GM19438 (cell line): ENCODE data around the gene VPS25.
"Not testable (repeated sequence)": the region's sequence is repeated elsewhere in the genome, so short reads cannot be mapped to it uniquely, and the experiment has no call there.

Source experiments
- ATAC-seq: cut with Tn5 transposase; IDR thresholded peaks from one replicate; pipeline ENCODE4 v1.9.1; 2021; ENCODE audit warnings: low read depth; ENCODE audit not compliant: unreplicated experiment

VPS25 gene

DNA sequence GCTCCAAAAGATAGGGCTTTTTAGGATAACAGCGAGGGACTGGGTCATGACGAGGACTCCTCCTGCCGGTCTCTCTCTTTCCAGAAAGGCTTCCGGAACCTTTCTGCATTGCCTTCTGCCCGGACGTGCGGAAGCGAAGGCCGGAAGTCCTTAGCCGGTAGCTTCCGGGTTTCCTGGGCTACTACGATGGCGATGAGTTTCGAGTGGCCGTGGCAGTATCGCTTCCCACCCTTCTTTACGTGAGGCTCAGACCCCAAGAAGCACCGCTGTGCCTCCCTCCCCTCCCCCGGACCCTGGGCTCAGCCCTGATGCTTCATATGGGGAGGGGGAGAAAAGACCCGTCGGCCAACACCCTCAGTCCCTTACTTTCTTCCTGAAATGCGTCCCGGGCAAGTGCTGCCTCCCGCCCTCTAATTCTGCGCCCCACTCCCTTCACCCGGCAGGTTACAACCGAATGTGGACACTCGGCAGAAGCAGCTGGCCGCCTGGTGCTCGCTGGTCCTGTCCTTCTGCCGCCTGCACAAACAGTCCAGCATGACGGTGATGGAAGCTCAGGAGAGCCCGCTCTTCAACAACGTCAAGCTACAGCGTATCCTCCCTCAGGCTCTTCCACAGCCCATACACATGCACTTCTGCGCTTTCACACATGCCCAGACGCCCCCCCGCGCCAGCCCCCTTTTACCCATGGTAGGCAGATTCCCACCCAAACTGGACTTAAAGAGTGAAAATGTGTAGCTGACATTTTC lies at the start of gene VPS25:
Gene VPS25, plus strand, starts transcription at position 160 of the 746 bp plus-strand sequence. Its CDS starts 27 bp downstream, at position 187.
- no peak for ATAC-seq

DNA sequence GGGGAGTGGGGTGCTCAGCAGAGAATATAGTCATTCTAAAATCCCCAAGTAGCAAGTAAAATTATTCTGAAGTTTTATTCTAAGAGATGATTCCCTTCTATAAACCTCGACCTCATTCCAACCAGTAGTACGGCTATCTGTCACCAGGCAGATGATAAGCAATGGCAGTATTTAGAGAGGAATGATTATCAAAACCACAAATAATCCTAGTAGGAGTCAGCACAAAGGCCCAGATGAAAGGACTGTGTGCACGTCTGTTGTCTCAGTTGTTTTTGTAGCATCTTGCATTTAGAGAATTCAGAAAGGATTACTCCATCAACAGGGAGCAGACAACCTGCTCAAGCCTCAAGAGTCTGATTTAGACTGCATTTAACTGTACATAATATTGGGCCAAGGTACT lies 49.6 kb upstream of the VPS25 start:
- ATAC-seq: no peak

DNA sequence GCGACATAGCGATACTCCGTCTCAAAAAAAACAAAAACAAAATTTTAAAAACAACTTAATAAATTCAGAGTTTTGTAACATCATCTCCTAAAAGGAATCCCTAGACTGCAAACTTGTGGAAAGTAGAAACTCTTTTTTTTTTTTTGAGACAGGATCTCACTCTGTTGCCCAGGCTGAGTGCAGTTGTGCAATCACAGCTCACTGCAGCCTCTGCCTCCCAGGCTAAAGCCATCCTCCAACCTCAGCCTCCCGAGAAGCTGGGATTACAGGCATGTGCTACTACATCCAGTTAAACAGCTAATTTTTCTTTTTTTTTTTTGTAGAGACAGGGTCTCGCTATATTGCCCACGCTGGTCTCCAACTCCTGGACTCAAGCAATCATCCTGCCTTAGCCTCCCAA lies 48.1 kb upstream of the VPS25 start:
- no peak for ATAC-seq

DNA sequence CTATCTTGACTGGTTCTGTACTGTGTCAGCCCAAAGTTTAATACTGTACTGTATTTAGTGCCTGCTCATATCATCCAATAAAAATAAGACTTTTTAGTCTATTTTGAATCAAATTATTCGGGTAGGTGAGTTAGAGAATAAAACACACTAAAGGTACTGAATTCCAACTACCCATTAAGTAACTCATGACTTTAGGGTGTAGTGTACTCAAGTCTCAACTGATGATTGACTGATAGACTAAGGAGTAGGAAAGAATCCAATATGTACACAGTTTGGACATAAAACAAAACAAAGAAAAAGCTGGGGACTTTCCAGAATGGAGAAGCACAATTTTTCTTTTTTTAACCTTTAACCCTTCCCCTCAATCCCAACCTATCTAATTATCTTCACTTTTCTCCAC lies 32.5 kb upstream of the VPS25 start:
- ATAC-seq: no peak

DNA sequence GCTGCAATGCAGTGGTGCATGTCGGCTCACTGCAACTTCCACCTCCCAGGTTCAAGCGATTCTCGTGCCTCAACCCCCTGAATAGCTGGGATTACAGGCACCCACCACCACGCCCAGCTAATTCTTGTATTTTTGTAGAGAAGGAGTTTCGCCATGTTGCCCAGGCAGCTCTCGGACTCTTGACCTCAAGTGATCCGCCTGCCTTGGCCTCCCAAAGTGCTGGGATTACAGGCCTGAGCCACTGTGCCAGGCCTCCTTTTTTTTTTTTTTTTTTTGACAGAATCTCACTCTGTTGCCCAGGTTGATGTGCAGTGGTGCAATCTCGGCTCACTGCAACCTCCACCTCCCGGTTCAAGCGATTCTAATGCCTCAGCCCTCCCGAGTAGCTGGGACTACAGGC lies 30.3 kb upstream of the VPS25 start:
- not testable (repeated sequence) for ATAC-seq

DNA sequence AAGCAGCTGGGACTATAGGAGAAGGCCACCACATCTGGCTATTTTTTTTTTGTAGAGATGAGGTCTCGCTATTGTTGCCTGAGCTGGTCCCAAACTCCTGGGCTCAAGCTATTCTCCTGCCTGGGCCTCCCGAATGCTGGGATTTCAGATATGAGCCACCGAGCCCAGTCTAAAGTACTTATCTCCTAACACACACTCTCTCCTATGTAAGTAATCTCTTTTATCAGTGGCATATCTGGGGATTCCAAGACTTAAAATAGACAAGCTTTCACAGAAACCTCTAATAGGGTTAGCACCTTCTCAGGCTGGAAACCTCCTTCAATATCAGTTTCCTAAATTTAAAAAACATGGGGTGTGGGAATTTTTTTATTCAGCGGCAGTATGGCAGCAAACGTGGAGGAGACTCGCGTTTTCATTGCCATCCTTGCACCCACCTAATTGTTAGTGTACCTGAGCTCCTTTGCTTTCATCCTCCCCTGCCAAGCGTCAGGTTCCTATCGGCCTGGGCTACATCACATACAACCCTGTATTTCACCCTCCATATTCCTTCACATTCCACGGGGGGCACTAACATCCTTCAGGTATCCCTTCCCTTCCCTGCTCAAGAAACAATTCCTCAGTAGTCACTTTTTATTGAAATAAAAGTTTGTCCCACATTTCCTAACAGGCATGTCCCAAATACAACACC lies 29.5 kb upstream of the VPS25 start:
- no peak for ATAC-seq

DNA sequence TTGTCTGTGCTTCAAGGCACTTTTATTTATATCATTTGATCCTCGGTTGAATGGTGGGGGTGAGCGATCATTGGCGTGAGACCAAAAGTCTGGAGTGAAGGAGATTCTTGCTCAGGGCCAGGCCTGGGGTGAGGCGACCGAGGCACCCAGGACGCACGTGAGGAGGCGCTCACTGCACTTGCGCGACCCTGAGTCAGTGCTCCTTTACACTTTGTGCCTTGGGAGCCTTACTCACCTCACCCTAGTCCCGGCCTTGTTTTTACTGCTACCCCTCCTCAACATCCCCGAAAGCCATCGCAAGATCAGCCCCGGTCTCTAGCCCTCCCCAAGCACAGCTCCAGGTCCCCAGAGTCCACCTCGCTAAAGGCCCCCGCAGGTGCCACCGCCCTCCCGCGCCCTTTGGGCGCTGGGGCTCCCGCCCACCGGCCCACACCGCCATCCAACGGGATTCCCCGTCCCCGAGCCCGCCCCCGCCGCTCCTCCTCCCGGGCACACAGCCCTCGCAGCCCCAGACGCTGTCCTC lies 28.9 kb upstream of the VPS25 start:
- peak; percentile 61 for ATAC-seq

DNA sequence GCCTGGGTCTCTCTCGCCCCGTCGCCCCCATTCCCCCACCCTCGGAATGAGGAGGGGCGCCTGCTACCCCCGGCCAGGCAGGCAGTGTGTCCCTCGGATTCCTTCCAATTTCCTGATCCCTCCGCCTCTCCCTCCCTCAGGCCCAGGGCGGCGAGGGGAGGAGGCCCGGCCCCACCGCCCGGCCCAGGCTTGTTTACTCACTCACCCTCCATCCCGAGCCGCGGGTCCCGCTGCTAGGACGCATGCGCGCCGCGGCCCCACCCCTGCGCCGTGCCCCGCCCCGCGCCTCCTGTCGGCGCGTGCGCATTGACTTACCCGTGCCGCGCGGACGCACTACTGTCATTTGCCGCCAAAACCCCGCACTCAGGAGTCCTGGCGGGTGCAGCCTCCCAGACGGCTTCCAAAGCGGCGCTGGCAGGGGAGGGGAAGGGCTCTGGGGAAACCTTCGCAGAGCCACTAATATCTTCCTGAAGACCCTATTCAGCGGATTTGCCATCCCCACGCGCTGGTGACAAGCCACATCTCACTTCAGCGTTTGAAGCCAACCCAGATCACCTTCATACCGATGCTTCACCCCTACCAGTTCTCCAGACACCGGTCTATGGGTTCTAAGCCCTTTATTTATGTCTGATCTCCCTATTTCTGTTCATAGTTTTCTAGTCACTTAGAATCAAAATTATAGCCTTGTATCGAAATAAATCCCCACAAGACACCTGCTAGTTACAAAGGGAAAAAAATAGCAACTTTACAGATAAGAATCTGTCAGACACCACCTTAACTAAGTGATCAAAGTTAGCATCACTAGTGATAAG lies 28.2 kb upstream of the VPS25 start, which contains the start of gene EZH1:
Gene EZH1, minus strand, starts transcription at position 235 of the 812 bp plus-strand sequence. CDS start 16,099 bp downstream, outside the sequence.
- peak; percentile 72 for ATAC-seq

DNA sequence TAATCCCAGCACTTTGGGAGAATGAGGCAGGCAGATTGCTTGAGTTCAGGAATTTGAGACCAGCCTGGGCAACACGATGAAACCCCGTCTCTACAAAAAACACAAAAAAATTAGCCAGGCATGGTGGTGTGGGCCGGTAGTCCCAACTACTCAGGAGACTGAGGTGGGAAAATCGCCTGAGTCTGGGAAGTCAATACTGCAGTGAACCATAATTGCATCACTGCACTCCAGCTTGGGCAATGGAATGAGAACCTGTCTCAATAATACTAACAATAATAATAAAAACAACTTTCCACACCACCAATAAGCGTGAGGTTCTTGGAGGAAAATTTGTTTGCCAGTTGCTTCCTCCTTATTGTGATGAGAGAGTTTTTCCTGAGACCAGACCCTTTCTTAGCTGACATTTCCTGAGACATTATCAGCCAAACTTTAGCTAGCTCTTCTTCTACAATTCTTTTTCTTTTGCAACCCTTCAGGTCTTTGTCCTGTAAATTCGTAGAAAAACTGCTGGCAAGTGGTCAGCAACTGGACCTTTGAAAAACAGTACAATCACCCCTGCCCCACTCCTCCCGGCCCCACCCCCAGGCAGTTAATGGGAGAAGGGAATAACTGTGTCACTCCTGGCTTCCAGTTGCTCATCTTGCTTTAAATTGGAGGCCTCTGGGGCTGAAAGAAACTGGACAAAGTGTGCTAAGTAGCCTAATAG lies 24.9 kb upstream of the VPS25 start:
- no peak for ATAC-seq

DNA sequence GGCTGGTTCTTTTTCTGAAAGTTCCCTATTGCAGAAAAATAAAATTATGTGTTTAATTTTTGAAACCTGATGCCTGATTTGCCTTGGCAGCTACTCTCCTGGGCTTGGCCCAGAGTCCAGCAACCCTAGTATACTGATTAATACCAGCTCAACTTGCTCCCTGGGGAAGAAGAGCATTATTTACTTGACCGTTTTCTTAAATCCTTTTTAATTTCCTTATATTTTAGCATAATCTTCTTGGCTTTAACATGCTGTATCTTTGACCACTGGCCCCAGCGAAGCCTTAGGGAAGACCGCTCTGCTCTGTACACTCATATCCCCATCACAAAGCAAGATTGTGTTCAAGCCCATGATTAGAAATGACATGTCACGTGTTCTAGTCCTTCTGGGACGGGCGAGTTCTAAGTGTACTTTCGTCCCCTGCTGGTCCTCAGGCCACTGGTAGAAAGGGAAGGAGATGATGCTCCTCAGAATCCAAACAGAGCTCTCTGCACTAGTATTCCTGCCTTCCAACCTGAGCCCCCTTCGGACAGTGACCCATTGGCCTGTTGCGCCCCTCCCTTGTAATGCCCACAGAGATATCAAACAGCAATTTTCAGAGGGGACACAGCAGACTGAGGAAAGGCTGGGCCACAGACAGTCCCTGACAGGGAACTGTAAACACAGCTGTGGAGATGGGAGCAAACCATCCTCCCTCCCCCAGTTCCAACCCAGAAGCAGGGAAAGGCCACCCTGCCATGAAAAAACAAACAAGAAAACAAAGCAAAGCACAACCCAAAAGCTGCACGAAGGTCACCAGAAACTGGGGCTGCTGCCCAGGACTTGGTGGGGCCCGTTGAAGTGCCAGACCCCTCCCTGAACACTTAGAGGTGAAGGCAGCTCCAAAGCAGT lies 24.1 kb upstream of the VPS25 start:
- no peak for ATAC-seq

DNA sequence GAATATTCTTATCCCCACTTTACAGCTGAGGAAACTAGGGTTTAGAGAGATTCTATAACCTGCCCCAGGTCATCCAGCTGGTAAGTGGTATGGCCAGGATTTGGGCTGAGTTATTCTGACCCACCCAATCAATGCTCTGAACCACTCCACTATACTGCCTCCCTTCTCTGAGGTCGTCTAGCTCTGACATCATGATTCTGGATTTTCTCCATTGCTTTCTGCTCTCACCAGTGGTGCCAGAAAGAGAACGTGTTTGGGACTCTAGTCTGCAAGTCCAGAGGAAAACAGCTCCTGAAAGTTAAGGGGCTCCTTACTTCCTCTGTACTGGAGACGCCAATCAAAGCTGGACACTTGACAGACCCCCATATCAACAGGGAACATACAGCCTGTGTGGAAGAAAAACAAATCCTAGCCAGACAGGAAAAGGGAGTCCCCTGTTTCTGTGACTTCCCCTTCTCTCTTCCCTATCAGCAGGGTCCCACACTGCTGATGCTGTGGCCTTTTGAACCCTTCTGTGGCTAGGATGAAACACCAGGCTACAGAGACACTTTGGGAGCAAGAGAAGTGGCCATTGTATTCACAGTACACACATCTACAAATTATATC lies 22.4 kb upstream of the VPS25 start:
- no peak for ATAC-seq

DNA sequence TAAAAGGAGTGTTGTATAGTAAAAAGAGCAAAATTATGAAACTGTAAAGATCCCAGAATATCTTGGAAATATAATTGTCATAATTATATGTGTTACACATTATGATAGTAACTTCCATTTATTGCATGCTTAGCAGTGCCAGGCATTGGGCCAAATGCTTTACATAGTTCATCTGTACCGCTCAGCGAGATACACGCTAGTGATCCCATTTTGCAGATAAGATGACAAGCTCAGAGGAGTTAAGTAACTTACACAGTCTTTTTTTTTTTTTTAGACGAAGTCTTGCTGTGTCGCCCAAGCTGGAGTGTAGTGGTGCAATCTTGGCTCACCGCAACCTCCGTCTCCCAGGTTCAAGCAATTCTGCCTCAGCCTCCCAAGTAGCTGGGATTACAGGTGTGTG lies 21.6 kb upstream of the VPS25 start:
- ATAC-seq: no peak

DNA sequence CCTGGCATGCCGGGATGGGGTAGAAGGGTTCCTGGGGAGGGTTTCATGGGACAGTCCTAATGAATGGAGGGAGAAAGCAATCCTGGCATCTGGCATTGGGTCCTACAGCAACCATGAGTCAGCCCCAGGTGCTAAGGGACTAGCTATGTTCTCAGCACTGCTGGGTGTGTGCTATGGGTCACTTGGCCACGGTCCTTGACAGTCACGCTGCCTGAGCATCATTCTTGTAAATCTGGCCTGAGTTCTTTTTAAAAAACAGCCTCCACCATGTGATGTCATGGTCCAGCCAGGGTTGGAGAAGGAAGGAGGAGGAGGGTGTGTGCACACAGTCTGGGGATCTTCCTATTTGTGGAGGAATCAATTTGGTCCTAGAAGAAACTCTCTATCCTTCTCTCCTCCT lies 18.5 kb upstream of the VPS25 start:
- no peak for ATAC-seq

DNA sequence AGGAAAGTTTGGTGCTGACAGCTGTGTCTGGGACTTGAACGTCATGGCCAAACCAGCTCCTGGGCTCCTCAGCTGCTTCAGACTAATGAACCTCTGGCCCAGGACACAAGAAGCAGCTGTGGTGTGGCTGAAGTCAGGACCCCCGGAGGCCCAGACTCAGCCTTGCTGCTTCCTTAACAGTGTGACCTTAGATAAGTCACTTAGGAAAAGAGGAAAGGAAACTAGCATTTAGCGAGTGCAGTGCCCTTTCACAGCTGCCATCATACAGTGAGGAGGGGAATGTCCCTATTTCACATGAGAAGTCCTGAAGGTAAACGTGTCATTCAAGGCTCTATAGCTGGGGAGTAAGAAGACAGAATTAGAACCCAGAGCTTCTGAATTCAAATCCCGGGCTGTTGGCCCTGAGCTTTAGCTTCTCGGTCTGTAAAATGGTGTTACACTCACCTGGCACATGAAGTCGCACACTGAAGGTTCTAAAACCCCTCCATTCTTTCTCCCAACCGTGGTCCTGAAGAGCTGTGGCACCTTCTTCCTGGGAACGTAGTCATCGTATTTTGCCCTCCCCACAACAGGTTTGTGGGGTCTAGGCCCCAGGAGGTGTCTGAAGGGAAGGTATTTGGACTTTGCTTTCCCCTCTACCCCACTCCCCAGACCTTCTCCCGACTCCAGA lies 13.1 kb upstream of the VPS25 start:
- no peak for ATAC-seq

DNA sequence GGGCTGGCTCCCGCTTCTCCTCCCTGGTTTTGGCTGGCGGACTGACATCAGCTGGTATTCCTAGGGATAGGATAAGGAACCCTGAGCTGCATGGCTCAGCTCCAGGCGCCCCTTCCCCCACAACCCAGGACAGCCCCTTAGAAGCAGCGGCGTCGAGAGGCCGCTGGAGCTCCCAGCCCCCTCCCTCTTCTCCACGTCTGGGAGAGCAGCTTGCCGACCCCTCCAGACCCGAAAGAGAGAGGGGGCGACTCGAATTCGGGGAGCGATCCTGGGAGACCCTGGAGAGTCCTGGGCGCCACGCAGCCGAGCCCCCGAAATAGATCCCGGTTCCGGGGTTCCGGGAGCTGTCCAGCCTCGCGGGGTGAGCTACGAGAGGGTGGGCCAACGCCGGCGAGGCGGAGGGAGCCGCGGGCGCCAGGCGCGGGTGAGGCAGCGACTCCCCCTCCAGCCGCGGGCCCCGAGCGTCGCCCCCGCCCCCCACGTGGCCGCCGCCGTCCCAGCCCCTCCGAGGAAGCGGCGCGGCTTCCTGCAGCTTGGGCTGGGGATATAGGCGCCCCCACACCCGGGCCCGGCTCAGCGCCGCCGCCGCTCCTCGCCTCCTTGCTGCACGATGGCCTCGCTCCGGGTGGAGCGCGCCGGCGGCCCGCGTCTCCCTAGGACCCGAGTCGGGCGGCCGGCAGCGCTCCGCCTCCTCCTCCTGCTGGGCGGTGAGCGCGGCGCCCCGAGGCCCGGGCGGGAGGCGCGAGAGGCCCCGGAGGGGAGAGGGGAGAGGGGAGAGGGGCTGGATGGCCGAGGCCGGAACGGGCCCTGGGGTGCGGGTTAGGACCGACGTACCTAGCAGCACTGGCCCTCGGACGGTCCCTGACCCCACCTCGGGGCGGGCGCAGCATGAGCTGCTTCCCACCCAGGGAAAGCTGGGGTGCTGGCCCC lies 12.3 kb upstream of the VPS25 start, which contains the start of gene RAMP2:
Gene RAMP2, plus strand, starts transcription at position 576 of the 930 bp plus-strand sequence. Its CDS starts 35 bp downstream, at position 611.
- no peak for ATAC-seq

DNA sequence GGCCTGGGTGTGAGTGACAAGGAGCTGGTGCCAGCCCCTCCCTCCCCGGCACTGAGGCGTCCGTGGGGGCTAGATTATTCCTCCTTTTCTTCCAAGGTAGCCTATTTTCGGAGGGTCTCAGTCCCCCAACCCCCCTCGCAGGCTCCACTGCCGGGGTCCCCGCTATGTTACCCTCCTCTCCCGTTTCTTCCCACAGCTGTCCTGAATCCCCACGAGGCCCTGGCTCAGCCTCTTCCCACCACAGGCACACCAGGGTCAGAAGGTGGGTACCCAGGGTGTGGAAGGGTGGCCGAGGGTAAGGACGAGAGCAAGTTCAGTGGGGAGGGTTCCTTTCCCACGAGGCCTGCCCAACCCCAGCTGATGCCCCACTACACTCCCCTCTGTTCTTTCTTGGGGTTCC lies 11.6 kb upstream of the VPS25 start:
- ATAC-seq: no peak

DNA sequence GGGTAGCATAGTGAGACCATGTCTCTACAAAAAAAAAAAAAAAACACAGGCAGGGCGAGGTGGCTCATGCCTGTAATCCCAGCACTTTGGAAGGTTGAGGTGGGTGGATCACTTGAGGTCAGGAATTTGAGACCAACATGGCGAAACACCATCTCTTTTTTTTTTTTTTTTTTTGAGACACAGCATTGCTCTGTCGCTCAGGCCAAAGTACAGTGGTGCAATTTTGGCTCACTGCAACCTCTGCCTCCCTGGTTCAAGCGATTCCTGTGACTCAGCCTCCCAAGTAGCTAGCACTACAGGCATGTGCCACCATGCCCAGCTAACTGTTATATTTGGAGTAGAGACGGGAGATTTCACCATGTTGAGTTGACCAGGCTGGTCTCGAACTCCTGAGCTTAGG lies 7.1 kb upstream of the VPS25 start:
- ATAC-seq: no peak
